HG02885 (cell line): ENCODE results near the gene TAF11L7.
"Not testable (repeated sequence)": the region's sequence is repeated elsewhere in the genome, so short reads cannot be mapped to it uniquely, and the experiment has no call there.

Source experiments
- ATAC-seq: cut with Tn5 transposase; IDR thresholded peaks from one replicate; pipeline ENCODE4 v1.9.1; 2021; ENCODE audit warnings: mild to moderate bottlenecking; ENCODE audit not compliant: unreplicated experiment, poor library complexity

Gene TAF11L7

GRCh38 chr5:17585658-17586057 lies at the start of gene TAF11L7:
Gene TAF11L7 (minus strand): TSS chr5:17585758.
- ATAC-seq = not testable (repeated sequence)

GRCh38 chr5:17634160-17634559 lies 48.6 kb upstream of the TAF11L7 start, which contains the start of gene TAF11L14:
Gene TAF11L14 (plus strand): TSS chr5:17634460.
- no peak for ATAC-seq

GRCh38 chr5:17631788-17632187 lies 46.2 kb upstream of the TAF11L7 start, which contains the start of gene TAF11L13:
Gene TAF11L13 (plus strand): TSS chr5:17632088.
- ATAC-seq = not testable (repeated sequence)

GRCh38 chr5:17625686-17626085 lies 40.1 kb upstream of the TAF11L7 start:
- no peak for ATAC-seq

- ATAC-seq = no peak
Measured at GRCh38 chr5:17620627-17621026, 35.1 kb upstream of the TAF11L7 start.

- ATAC-seq = no peak
Measured at GRCh38 chr5:17619354-17619753, 33.8 kb upstream of the TAF11L7 start.

- no peak for ATAC-seq
Measured at GRCh38 chr5:17614872-17615605, 29.5 kb upstream of the TAF11L7 start.

- not testable (repeated sequence) for ATAC-seq
Measured at GRCh38 chr5:17610092-17610491, 24.5 kb upstream of the TAF11L7 start, which contains the start of gene TAF11L12. Gene TAF11L12 (plus strand): TSS chr5:17610392.

GRCh38 chr5:17607461-17607860 lies 21.9 kb upstream of the TAF11L7 start:
- not testable (repeated sequence) for ATAC-seq

- no peak for ATAC-seq
Measured at GRCh38 chr5:17604951-17605350, 19.4 kb upstream of the TAF11L7 start.

GRCh38 chr5:17603880-17604279 lies 18.3 kb upstream of the TAF11L7 start, which contains the start of gene TAF11L11:
Gene TAF11L11 (plus strand): TSS chr5:17604183.
- ATAC-seq = not testable (repeated sequence)

- ATAC-seq = not testable (repeated sequence)
Measured at GRCh38 chr5:17597728-17598127, 12.2 kb upstream of the TAF11L7 start, which contains the start of gene TAF11L10. Gene TAF11L10 (minus strand): TSS chr5:17597828.

GRCh38 chr5:17594255-17594654 lies 8.7 kb upstream of the TAF11L7 start, which contains the start of gene TAF11L9:
Gene TAF11L9 (minus strand): TSS chr5:17594394.
- not testable (repeated sequence) for ATAC-seq

- ATAC-seq = not testable (repeated sequence)
Measured at GRCh38 chr5:17590860-17591259, 5.3 kb upstream of the TAF11L7 start, which contains the start of gene TAF11L8. Gene TAF11L8 (minus strand): TSS chr5:17590960.
